GM21423 (cell line): ENCODE data around the gene MCU.

ENCODE experiments used
- ATAC-seq: cut with Tn5 transposase; IDR thresholded peaks from one replicate; pipeline ENCODE4 v1.9.1; 2021; ENCODE audit warnings: mild to moderate bottlenecking, moderate library complexity; ENCODE audit not compliant: unreplicated experiment

The MCU gene

DNA sequence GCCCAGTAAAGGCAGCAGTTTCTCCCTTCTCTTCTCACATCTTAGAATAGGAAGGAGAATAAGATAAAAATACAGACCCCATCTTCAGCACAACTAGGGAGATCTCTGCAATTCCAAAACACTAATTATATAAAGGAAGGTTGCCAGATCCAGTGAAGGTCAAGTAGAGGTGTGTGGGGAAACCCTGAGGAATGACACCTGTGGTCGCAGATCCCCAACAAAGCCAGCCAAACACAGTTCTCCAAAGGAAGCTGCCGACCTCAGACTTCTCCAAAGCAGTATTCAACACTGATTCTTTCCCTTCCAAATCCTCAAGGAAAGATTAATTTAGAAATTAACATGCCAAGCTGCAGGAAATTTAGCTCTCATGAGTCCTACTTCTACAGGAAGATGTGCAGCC lies 138.7 kb downstream of the MCU start:
- no peak for ATAC-seq

DNA sequence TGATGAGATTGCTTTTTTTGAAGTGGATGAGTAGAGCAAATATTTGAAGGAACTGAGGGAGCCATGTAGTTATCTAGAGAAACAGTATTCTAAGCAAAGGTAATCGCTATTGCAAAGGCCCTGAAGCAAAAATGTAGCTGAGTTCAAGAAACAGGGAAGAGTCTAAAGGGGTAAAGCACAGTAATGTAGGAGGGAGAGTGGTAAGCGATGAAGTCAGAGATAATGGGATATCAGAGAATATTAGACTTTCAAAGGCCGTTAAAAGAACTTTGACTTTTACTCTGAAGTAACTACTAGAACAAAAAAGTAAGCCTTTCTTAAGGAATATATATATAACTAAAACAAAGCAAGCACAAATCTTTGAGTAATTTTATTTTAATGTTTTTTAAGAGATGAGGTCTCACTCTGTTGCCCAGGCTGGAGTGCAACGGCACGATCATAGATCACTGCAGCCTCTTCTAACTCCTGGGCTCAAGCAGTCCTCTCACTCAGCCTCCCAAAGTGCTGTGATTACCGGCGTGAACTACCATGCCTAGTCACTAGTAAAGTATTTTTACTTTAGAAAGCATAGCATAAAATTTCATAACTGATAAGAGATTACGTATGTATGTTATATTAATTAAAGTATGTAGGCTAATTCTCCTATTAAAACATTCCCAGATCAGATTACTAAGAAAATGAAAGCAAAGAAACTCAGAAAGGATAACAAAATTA lies 139.9 kb downstream of the MCU start:
- no peak for ATAC-seq

DNA sequence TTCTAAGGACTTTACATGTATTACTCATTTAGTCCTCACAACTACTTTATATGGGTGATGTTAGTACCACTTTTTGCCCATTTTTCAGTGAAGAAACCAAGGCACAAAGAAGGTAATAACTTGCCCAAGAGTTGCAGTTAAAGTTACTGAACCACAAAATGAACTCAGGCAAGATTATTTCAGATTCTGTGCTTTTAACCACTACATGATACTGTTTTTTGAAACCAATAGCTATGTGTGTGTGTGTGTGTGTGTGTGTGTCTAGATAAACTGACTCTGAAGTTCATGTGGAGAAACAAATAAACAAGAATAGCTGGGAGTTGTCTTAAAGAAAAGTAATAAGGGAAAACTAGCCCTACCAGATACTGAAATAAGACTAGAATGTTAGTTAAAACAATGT lies 140.8 kb downstream of the MCU start:
- ATAC-seq = no peak

GRCh38 chr10:72834183-72834825 lies 142.4 kb downstream of the MCU start:
- no peak for ATAC-seq

- no peak for ATAC-seq
Observed at GRCh38 chr10:72840319-72840718, 148.4 kb downstream of the MCU start.

- no peak for ATAC-seq
Observed at GRCh38 chr10:72841487-72841886, 149.5 kb downstream of the MCU start.

- ATAC-seq = no peak
Observed at GRCh38 chr10:72842164-72842563, 150.2 kb downstream of the MCU start.

- ATAC-seq = no peak
Observed at GRCh38 chr10:72846238-72846637, 154.3 kb downstream of the MCU start.

GRCh38 chr10:72847681-72848080 lies 155.7 kb downstream of the MCU start:
- ATAC-seq = no peak

DNA sequence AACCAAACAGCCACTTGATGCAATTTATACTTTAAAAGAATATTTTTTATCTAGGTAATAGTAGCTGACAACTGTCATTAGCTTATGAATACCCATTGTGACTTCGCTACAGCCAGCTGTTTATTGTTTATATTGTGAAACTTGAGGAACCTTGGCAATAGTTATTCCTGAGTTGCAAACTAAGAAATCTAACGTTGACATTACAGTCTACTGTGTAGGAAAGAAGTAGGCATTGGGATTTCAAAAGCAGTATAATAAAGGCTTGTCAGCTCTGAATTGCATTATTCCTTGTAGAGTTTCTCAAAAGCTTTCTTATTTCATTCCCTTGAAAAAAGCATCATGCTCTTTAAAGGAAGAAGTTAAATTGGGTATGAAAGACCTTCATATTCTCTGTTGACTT lies 158.9 kb downstream of the MCU start:
- no peak for ATAC-seq

GRCh38 chr10:72851509-72851908 lies 159.6 kb downstream of the MCU start:
- ATAC-seq = no peak

GRCh38 chr10:72852508-72852907 lies 160.6 kb downstream of the MCU start:
- ATAC-seq = no peak

GRCh38 chr10:72855129-72855528 lies 163.2 kb downstream of the MCU start:
- ATAC-seq = no peak

DNA sequence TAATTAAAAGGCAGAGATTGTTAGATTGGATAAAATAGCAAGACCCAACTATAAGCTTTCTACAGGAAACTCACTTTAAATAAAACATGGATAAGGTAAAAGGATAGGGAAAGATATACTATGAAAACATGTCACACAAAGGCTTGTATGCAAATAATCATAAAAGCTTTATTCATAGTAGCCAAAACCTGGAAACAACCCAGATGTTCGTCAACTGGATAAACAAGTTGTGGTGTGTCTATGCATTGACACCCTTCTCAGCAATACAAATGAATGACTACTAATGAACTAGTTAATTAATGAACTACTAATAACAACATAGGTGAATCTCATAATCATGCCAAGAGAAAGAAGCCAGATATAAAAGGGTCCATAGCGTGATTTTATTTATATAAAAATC lies 163.8 kb downstream of the MCU start:
- ATAC-seq = no peak

DNA sequence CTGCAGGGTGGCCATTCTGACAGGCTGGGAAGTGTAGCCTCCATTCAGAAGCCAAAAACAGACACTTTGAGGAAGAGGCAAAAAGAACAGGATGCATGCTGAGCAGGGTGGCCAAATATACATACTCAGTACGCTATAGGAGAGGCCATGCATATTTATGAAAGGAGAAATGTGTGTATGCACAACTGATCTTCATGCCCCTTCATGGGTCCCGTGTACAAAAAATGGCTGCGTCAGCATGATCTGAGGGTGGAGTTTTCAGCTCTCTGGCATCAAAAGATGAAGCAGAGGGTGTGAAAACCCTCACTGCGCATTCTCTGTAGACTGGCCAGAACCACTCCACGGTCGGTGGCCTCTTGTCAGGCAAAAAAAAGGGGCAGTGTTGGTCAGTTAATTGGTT lies 166.1 kb downstream of the MCU start:
- ATAC-seq = no peak

DNA sequence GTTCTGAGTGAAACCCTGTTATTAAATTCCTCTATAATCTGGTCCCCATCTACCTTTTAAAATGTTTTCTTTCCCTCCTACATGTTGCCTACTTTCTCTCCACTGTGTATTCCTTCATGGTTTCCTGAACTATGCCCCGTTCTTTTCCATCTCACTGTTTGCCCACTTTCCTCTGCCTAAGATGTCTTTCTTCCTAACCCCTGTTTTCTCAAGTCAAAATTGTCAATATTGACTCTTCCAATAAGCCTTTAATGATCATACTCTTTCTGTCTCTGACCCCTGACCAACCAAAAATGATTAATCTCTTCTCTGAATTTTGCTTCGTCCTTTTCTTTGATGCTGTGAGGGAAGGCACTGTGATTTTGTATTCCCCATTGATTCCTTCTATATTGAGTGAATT lies 171.0 kb downstream of the MCU start:
- no peak for ATAC-seq

- no peak for ATAC-seq
Observed at GRCh38 chr10:72875250-72876055, 183.5 kb downstream of the MCU start.

DNA sequence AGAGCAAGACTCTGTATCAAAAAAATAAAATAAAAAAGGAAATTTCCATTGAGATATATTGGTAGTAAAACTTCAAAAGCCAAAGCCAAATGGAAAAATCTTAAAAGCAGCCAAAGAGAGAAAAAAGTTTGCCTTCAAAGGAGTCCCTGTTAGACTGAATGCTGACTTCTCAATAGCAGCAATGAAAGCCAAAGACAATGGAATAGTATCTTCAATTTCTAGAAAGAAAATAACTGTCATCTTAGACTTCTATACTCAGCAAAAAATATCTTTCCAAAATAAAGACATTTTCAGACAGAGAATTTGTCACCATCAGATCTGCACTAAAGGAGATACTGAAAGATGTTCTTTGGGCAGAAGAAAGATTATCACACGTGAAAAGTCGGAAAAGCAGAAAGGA lies 187.3 kb downstream of the MCU start:
- no peak for ATAC-seq

- ATAC-seq = no peak
Observed at GRCh38 chr10:72881291-72881690, 189.3 kb downstream of the MCU start.

GRCh38 chr10:72883861-72884260 lies 191.9 kb downstream of the MCU start:
- ATAC-seq = no peak

- ATAC-seq = no peak
Observed at GRCh38 chr10:72885953-72886352, 194.0 kb downstream of the MCU start.

- ATAC-seq = no peak
Observed at GRCh38 chr10:72886621-72887020, 194.7 kb downstream of the MCU start.
